Measurements from ENCODE around the gene MZT2B. TPM values are rescaled to one million over a fixed set of nuclear protein-coding genes. Genes with fewer than 3 reads are reported as not detected.

MZT2B gene
- total and polyA plus RNA-seq, 9 of the 15 experiments (the other 6 are each of a cell fraction or from before 2014, with no cell fraction given): 5.1 to 435 (median 102) TPM

DNA sequence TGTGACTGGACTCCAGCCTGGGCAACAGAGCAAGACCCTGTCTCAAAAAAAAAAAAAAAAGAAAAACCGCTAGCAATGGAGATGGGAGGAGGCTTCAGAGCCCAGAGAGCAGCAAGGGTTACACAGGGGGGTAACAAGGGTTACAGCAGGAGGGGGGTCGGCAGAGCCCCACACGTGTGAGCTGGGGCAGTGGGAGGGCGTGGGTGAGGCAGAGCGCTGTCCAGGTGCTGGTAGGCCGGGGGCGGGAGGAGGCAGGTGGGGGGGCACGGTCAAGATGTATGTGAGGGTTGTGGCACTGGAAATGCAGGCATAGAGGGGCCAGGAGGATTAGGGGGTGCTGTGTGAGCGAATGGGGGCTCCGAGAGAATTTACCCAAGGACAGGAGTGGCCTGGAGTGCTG, 3.4 kb downstream of the MZT2B start:
- no peak for FAIRE-seq
- H2AFZ ChIP-seq (ENCODE audit: low read depth, low read length): no peak overlapping the region
- H3K4me3 ChIP-seq: no peak overlapping the region
- intact Hi-C loops (cut with micrococcal nuclease): loop anchor here (10.0 kb wide), 1 partner anchor 1299 kb away; no protein-coding TSS in a partner anchor
- no peaks in the 10 kb centered on the region for H3K27me3 ChIP-seq (ENCODE audit: control insufficient read depth in 2 of 2, insufficient read depth in 2 of 2, low read length in 2 of 2)
- no peak overlapping the region for H3K27ac ChIP-seq (ENCODE audit: extremely low read depth, low read depth, low read length)
- TF ChIP-seq, protein P1, sequence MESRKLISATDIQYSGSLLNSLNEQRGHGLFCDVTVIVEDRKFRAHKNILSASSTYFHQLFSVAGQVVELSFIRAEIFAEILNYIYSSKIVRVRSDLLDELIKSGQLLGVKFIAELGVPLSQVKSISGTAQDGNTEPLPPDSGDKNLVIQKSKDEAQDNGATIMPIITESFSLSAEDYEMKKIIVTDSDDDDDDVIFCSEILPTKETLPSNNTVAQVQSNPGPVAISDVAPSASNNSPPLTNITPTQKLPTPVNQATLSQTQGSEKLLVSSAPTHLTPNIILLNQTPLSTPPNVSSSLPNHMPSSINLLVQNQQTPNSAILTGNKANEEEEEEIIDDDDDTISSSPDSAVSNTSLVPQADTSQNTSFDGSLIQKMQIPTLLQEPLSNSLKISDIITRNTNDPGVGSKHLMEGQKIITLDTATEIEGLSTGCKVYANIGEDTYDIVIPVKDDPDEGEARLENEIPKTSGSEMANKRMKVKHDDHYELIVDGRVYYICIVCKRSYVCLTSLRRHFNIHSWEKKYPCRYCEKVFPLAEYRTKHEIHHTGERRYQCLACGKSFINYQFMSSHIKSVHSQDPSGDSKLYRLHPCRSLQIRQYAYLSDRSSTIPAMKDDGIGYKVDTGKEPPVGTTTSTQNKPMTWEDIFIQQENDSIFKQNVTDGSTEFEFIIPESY (CRISPR knock-in tag; IDR thresholded peaks at IDR 0.05): 0 out of 2 replicates have a peak, but pooled peaks have one; percentile 18
- TF ChIP-seq JUND (IDR thresholded peaks at IDR 0.05; ENCODE audit: borderline replicate concordance, low read depth, low read length) (no peak), JUND (tag; IDR thresholded peaks at IDR 0.05; ENCODE audit: borderline replicate concordance, low read depth, low read length) (no peak)
- H3K9me3 ChIP-seq (replicated peaks; ENCODE audit: control insufficient read depth, insufficient read depth, low read depth, low read length): no peaks in the 10 kb centered on the region
- CTCF ChIA-PET (ENCODE audit: low intra/inter-chr PET ratio): no interaction called here
- in situ Hi-C loops (cut with MboI): no loop called here
- no peak overlapping the region for H3K9ac ChIP-seq (ENCODE audit: insufficient read depth in 1 of 2, low read depth in 2 of 2, low read length in 2 of 2)
- H3K4me2 ChIP-seq (ENCODE audit: insufficient read depth, low read length): no peak overlapping the region
- POLR2A ChIA-PET: no interaction called here
- peaks cover 23% of the 10 kb centered on the region; the same call in 2 of the 3 replicates for H3K36me3 ChIP-seq (ENCODE audit: control insufficient read depth, insufficient read depth, low read length)
- no peaks in the 10 kb centered on the region for H3K9me1 ChIP-seq (ENCODE audit: control insufficient read depth, insufficient read depth, low read length)
- peaks cover 42% of the 10 kb centered on the region for H3K79me2 ChIP-seq (ENCODE audit: control insufficient read depth, insufficient read depth, low read length)
- DNase-seq (ENCODE audit: extremely low read depth in 1 of 4, low spot score in 3 of 4): no peak
- no TSS peak for BruUV-seq (replicated peaks)
- ATAC-seq: no peak
- H3K4me1 ChIP-seq (replicated peaks in 1 of 2; ENCODE audit: control insufficient read depth in 2 of 2, insufficient read depth in 2 of 2, low read length in 2 of 2): peaks cover 7 to 35% of the 10 kb centered on the region in 2 experiments; a peak in 4 of 5 replicates
- H4K20me1 ChIP-seq (replicated peaks; ENCODE audit: control insufficient read depth, insufficient read depth, low read length): no peaks in the 10 kb centered on the region; the same call in 1 of the 2 replicates
- WGBS (ENCODE audit: insufficient coverage, low coverage, missing lambda C conversion rate): 100% methylated on average over 1 of the region's 10 CpGs

Data from K562 (cell line).